ENCODE results near the gene HGF. TPM values are rescaled to one million over a fixed set of nuclear protein-coding genes. Genes with fewer than 3 reads are reported as not detected.

HGF gene
- total and polyA plus RNA-seq, 2 of the 8 experiments (the other 6 are each of a cell fraction or from before 2014, with no cell fraction given), result 0.05 to 0.60 TPM

DNA sequence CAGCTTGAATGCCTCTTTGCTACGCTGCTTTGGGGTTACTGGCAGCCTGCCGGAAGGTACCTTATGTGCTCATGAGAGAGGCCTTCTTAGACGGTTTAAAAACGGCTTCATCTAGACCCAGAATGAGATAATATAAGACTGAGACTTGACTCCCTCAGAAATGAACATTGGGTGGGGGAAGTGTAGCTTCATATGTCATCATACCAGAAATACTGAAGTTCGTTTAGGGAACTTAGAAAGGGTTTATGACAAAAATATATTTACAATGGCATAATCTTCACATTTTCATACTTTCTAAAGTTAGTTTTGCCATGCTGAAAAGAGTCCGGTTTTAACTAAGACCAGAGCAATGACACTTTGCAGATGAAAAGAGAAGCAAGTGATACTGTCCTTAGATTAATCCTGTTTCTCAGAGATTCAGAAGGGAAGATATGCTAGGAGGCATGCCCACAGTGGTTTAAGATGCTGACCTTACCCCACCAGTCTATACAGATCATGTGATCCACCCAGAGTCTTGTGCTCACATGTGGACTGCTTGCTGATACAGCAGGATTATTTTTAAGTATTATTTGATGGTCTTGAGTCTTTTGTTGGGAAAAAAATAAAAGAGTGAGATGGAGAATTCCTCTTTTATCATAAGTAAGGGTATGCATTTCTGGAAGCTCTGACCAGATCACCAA is 40.8 kb upstream of the HGF start (continued):
- TF ChIP-seq, protein P1, sequence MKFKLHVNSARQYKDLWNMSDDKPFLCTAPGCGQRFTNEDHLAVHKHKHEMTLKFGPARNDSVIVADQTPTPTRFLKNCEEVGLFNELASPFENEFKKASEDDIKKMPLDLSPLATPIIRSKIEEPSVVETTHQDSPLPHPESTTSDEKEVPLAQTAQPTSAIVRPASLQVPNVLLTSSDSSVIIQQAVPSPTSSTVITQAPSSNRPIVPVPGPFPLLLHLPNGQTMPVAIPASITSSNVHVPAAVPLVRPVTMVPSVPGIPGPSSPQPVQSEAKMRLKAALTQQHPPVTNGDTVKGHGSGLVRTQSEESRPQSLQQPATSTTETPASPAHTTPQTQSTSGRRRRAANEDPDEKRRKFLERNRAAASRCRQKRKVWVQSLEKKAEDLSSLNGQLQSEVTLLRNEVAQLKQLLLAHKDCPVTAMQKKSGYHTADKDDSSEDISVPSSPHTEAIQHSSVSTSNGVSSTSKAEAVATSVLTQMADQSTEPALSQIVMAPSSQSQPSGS (IDR thresholded peaks at IDR 0.05; ENCODE audit: low read length), result no peak
- TF ChIP-seq TAF1 (IDR thresholded peaks at IDR 0.05; ENCODE audit: low read depth, low read length), result no peak
- TF ChIP-seq BCL11A (IDR thresholded peaks at IDR 0.05; ENCODE audit: low read depth in 2 of 2, low read length in 2 of 2), result no peak
- TF ChIP-seq RAD21 (IDR thresholded peaks at IDR 0.05 in 1 of 2, conservative IDR thresholded peaks at IDR 0.05 in 1 of 2; ENCODE audit: low read depth in 2 of 2, low read length in 2 of 2), result no peak
- TF ChIP-seq, protein P2, sequence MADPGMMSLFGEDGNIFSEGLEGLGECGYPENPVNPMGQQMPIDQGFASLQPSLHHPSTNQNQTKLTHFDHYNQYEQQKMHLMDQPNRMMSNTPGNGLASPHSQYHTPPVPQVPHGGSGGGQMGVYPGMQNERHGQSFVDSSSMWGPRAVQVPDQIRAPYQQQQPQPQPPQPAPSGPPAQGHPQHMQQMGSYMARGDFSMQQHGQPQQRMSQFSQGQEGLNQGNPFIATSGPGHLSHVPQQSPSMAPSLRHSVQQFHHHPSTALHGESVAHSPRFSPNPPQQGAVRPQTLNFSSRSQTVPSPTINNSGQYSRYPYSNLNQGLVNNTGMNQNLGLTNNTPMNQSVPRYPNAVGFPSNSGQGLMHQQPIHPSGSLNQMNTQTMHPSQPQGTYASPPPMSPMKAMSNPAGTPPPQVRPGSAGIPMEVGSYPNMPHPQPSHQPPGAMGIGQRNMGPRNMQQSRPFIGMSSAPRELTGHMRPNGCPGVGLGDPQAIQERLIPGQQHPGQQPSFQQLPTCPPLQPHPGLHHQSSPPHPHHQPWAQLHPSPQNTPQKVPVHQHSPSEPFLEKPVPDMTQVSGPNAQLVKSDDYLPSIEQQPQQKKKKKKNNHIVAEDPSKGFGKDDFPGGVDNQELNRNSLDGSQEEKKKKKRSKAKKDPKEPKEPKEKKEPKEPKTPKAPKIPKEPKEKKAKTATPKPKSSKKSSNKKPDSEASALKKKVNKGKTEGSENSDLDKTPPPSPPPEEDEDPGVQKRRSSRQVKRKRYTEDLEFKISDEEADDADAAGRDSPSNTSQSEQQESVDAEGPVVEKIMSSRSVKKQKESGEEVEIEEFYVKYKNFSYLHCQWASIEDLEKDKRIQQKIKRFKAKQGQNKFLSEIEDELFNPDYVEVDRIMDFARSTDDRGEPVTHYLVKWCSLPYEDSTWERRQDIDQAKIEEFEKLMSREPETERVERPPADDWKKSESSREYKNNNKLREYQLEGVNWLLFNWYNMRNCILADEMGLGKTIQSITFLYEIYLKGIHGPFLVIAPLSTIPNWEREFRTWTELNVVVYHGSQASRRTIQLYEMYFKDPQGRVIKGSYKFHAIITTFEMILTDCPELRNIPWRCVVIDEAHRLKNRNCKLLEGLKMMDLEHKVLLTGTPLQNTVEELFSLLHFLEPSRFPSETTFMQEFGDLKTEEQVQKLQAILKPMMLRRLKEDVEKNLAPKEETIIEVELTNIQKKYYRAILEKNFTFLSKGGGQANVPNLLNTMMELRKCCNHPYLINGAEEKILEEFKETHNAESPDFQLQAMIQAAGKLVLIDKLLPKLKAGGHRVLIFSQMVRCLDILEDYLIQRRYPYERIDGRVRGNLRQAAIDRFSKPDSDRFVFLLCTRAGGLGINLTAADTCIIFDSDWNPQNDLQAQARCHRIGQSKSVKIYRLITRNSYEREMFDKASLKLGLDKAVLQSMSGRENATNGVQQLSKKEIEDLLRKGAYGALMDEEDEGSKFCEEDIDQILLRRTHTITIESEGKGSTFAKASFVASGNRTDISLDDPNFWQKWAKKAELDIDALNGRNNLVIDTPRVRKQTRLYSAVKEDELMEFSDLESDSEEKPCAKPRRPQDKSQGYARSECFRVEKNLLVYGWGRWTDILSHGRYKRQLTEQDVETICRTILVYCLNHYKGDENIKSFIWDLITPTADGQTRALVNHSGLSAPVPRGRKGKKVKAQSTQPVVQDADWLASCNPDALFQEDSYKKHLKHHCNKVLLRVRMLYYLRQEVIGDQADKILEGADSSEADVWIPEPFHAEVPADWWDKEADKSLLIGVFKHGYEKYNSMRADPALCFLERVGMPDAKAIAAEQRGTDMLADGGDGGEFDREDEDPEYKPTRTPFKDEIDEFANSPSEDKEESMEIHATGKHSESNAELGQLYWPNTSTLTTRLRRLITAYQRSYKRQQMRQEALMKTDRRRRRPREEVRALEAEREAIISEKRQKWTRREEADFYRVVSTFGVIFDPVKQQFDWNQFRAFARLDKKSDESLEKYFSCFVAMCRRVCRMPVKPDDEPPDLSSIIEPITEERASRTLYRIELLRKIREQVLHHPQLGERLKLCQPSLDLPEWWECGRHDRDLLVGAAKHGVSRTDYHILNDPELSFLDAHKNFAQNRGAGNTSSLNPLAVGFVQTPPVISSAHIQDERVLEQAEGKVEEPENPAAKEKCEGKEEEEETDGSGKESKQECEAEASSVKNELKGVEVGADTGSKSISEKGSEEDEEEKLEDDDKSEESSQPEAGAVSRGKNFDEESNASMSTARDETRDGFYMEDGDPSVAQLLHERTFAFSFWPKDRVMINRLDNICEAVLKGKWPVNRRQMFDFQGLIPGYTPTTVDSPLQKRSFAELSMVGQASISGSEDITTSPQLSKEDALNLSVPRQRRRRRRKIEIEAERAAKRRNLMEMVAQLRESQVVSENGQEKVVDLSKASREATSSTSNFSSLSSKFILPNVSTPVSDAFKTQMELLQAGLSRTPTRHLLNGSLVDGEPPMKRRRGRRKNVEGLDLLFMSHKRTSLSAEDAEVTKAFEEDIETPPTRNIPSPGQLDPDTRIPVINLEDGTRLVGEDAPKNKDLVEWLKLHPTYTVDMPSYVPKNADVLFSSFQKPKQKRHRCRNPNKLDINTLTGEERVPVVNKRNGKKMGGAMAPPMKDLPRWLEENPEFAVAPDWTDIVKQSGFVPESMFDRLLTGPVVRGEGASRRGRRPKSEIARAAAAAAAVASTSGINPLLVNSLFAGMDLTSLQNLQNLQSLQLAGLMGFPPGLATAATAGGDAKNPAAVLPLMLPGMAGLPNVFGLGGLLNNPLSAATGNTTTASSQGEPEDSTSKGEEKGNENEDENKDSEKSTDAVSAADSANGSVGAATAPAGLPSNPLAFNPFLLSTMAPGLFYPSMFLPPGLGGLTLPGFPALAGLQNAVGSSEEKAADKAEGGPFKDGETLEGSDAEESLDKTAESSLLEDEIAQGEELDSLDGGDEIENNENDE (IDR thresholded peaks at IDR 0.05; ENCODE audit: insufficient replicate concordance, low read length), result no peak
- TF ChIP-seq RNF2 (IDR thresholded peaks at IDR 0.05; ENCODE audit: borderline replicate concordance, low read depth, low read length, missing control alignments, poor library complexity, severe bottlenecking), result no peak
- no peak for TF ChIP-seq JUND (IDR thresholded peaks at IDR 0.05; ENCODE audit: low read length)
